Effector memory CD8-positive, alpha-beta T cell (primary cell): Measurements from ENCODE around the gene RXFP4.
"Not testable (repeated sequence)": the region's sequence is repeated elsewhere in the genome, so short reads cannot be mapped to it uniquely, and the experiment has no call there.

Experiments
- ATAC-seq: fragments of 150-1000 bp; cut with Tn5 transposase; replicated peaks from 2 replicates; pipeline ENCODE4 v1.10.0; 2021; ENCODE audit warnings: mild to moderate bottlenecking, moderate library complexity
- DNase-seq, 3 experiments: peaks; one replicate each; pipeline ENCODE4 v3.0.0; 2021
- H3K27ac Mint-ChIP-seq, 2 donors: one replicate each; pipeline ENCODE4 v1.8.0; 2022; ENCODE audit warnings: mild to moderate bottlenecking in 2 of 2, mixed read lengths in 2 of 2, moderate library complexity in 2 of 2
- H3K27me3 Mint-ChIP-seq, 2 donors: one replicate each; pipeline ENCODE4 v1.8.0; 2022; ENCODE audit warnings: mixed read lengths in 2 of 2
- H3K36me3 Mint-ChIP-seq: one replicate; pipeline ENCODE4 v1.8.0; 2022; ENCODE audit warnings: mild to moderate bottlenecking, moderate library complexity, mixed read lengths; ENCODE audit not compliant: insufficient read depth
- H3K4me1 Mint-ChIP-seq, 2 donors: one replicate each; pipeline ENCODE4 v1.8.0; 2022; ENCODE audit warnings: low read depth in 2 of 2, mixed read lengths in 2 of 2
- H3K4me3 Mint-ChIP-seq, 2 donors: one replicate each; pipeline ENCODE4 v1.8.0; 2022; ENCODE audit warnings: mild to moderate bottlenecking in 2 of 2, mixed read lengths in 2 of 2, moderate library complexity in 2 of 2
- H3K9me3 Mint-ChIP-seq, 2 donors: one replicate each; pipeline ENCODE4 v1.8.0; 2022; ENCODE audit warnings: mixed read lengths in 2 of 2
- total RNA-seq, 9 experiments: gene quantifications; one replicate each; lab custom pipeline; 2026; lab: John Stamatoyannopoulos, UW

RXFP4 gene, protein sequence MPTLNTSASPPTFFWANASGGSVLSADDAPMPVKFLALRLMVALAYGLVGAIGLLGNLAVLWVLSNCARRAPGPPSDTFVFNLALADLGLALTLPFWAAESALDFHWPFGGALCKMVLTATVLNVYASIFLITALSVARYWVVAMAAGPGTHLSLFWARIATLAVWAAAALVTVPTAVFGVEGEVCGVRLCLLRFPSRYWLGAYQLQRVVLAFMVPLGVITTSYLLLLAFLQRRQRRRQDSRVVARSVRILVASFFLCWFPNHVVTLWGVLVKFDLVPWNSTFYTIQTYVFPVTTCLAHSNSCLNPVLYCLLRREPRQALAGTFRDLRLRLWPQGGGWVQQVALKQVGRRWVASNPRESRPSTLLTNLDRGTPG
- 0 to 0.12 (median 0) reads per million in 9 experiments for total RNA-seq

DNA sequence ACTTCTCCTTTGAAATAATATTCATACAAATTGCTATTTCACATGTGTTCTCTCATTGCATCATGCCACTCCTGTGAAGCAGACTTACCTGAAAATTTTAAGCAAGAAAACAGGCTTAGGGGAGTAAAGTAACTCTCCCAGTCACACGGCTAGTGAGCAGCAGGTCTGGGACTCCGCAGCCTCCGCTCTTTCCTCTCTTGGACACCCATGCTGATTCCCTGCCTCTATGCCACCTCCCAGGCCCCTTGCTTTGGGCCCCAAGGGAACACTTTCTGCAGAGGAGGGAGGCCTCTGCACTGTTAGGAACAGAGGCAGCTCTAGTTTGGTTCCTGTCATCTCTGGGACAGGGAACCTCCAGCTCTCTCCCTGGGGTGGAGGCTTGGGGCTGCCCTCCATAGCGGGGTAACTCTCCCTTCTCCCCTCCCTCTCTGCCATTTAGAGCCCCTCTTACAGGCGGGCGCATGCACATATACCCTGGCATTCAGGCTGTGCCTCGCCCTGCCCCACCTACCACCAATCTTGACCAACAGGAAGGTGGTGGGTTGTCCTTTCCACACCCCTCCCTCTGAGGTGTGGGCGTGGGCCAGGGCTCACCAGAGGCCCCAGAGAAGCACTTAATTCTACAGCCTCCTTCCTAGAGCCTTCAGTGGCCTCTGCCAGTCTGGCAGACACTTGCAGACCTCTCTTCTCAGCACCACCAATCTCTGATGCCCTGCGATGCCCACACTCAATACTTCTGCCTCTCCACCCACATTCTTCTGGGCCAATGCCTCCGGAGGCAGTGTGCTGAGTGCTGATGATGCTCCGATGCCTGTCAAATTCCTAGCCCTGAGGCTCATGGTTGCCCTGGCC lies at the start of gene RXFP4:
TSS of gene RXFP4 (plus strand) at position 646 of the 852 bp plus-strand sequence. CDS start at position 718, 72 bp downstream.
- Mint-ChIP-seq H3K4me3 (no peak within 1 kb of the TSS), H3K27me3 (no peaks in the 10 kb centered on the region), H3K27ac (peak within 1 kb of the TSS; percentile 61 to 85), H3K9me3 (no peaks in the 10 kb centered on the region), H3K4me1 (peaks cover 27 to 31% of the 10 kb centered on the region in 2 donors), H3K36me3 (peaks cover 9% of the 10 kb centered on the region)
- DNase-seq (no peak), ATAC-seq (no peak)

- Mint-ChIP-seq H3K4me3 (no peak overlapping the region), H3K27ac (no peak overlapping the region), H3K4me1 (peaks cover 6 to 9% of the 10 kb centered on the region in 2 donors), H3K36me3 (peaks cover 24% of the 10 kb centered on the region), H3K27me3 (no peaks in the 10 kb centered on the region), H3K9me3 (no peaks in the 10 kb centered on the region)
- no peak for ATAC-seq
- no peak for DNase-seq
Observed at GRCh38 chr1:155892796-155893195, 48.6 kb upstream of the RXFP4 start.

DNA sequence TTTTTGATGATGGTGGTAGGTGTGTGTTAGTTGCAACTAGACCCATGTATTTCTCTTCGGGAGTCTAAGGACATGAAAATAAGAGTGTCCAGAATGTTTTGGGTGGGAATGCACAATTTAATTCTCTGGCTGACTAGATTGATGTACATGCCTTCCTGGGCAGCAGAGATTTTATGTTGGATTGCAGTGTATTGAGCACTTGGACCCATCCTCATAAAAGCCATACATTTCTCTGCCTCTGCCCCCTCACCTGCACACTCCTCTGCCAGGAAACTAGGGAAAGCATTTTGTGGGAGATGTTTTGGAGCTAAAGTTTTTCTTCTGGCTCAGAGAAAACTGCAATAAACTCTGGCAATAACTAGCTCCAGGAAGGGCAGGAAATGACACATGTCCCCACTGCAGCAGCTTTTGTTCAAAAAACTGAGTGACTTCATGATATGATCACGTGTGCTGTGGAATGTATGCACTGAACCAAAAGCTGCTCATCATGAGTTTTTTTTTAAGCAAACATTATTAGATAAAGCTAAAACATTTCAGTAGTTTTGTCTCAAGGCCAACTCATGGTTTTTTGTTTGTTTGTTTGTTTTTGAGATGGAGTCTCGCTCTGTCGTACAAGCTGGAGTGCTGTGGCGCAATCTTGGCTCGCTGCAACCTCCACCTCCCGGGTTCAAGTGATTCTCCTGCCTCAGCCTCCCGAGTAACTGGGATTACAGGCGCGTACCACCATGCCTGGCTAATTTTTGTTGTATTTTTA lies 47.9 kb upstream of the RXFP4 start:
- DNase-seq (peak in 1 of 3 experiments; percentile 14), ATAC-seq (peak; percentile 93)
- no peaks in the 10 kb centered on the region for H3K27me3 Mint-ChIP-seq
- no peak overlapping the region for H3K4me3 Mint-ChIP-seq
- peaks cover 26% of the 10 kb centered on the region for H3K36me3 Mint-ChIP-seq
- peaks cover 6 to 9% of the 10 kb centered on the region in 2 donors for H3K4me1 Mint-ChIP-seq
- H3K9me3 Mint-ChIP-seq = no peaks in the 10 kb centered on the region
- H3K27ac Mint-ChIP-seq = no peak overlapping the region

DNA sequence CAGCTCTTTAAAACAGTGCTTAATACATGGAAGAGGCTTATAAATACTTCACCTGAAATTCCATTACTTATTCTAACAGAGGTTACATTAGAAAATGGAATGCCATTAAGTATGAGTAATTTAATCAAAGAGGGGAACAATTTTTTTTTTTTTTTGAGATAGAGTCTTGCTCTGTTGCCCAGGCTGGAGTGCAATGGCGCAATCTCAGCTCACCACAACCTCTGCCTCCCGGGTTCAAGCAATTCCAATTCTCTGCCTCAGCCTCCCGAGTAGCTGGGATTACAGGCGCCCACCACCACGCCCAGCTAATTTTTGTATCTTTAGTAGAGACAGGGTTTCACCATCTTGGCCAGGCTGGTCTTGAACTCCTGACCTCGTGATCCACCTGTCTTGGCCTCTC lies 45.8 kb upstream of the RXFP4 start:
- not testable (repeated sequence) for H3K27ac Mint-ChIP-seq, H3K27me3 Mint-ChIP-seq, DNase-seq, ATAC-seq, H3K4me3 Mint-ChIP-seq, H3K9me3 Mint-ChIP-seq
- Mint-ChIP-seq H3K36me3 (peaks cover 44% of the 10 kb centered on the region), H3K4me1 (peaks cover 9 to 17% of the 10 kb centered on the region in 2 donors)

GRCh38 chr1:155896476-155896875 lies 45.0 kb upstream of the RXFP4 start:
- H3K27ac Mint-ChIP-seq, ATAC-seq, H3K9me3 Mint-ChIP-seq, DNase-seq, H3K27me3 Mint-ChIP-seq, H3K4me3 Mint-ChIP-seq: not testable (repeated sequence)
- H3K36me3 Mint-ChIP-seq = peaks cover 53% of the 10 kb centered on the region
- H3K4me1 Mint-ChIP-seq = peaks cover 9 to 17% of the 10 kb centered on the region in 2 donors

DNA sequence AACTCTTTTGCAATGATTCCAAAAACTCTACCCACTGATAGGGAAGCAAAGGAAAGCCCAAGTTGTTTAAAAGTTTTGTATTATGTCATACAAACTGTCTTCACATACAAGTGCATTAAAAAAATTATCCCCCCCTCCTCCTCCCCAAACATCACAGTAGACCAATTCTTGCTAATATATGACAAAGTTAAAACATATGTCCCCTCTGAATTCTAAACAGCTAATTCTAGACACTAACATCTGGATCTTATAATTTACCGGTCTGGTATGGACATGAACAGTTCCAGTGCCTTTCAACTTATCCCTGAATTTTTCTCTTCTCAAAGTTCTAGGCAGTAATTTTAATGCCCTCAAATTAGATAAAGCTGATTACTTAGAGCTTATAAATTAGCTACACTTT lies 43.7 kb upstream of the RXFP4 start:
- peak overlapping the region in 1 of 2 donors; percentile 46 for H3K27ac Mint-ChIP-seq
- no peaks in the 10 kb centered on the region for H3K27me3 Mint-ChIP-seq
- H3K4me3 Mint-ChIP-seq = no peak overlapping the region
- H3K9me3 Mint-ChIP-seq = no peaks in the 10 kb centered on the region
- H3K4me1 Mint-ChIP-seq = peaks cover 9 to 17% of the 10 kb centered on the region in 2 donors
- DNase-seq (no peak), ATAC-seq (no peak)
- H3K36me3 Mint-ChIP-seq = peaks cover 66% of the 10 kb centered on the region

DNA sequence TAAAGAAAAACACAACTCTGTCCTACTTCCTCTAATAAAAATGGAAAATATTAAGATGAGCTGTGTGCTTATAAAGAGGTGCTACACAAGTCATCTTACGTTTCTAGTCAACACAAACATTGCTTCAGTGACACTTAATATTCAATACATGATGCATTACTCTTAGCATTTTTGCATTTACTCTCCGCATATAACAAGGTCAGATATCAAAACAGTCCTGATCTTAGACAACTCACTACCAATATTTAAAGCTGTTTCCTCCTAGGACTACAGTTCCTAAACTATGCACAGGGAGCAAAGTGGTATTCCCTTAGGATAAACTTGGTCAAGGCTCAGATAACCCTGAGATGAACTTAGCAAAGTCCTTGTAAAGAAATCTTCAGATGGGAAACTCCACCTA lies 42.5 kb upstream of the RXFP4 start:
- peaks cover 3 to 8% of the 10 kb centered on the region in 2 donors for H3K4me1 Mint-ChIP-seq
- H3K27me3 Mint-ChIP-seq = no peaks in the 10 kb centered on the region
- H3K9me3 Mint-ChIP-seq = no peaks in the 10 kb centered on the region
- H3K27ac Mint-ChIP-seq = peak overlapping the region in 1 of 2 donors; percentile 25
- ATAC-seq (no peak), DNase-seq (no peak)
- H3K36me3 Mint-ChIP-seq = peaks cover 77% of the 10 kb centered on the region
- no peak overlapping the region for H3K4me3 Mint-ChIP-seq

DNA sequence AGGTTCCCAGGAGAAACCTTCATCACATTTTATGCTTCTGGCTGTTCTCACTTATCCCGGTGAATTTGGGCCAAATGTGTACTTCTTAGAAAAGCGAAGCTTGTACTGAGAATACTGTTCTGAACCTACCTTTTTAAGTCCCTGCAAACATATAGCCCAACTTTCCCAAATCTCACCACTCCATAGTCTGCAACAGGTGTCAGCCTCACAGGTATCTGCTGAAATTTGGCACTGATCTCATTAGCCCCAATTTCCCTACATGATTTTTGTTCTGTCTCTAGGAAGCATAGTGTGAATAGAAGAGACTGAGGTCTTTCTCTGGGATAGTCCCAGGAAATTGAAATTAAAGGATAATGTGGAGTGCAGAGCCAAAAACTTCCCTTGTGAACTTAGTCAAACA lies 41.8 kb upstream of the RXFP4 start:
- H3K4me1 Mint-ChIP-seq = peaks cover 3 to 12% of the 10 kb centered on the region in 2 donors
- peak overlapping the region in 1 of 2 donors; percentile 25 for H3K27ac Mint-ChIP-seq
- no peaks in the 10 kb centered on the region for H3K9me3 Mint-ChIP-seq
- ATAC-seq (no peak), DNase-seq (no peak)
- peaks cover 85% of the 10 kb centered on the region for H3K36me3 Mint-ChIP-seq
- no peak overlapping the region for H3K4me3 Mint-ChIP-seq
- no peaks in the 10 kb centered on the region for H3K27me3 Mint-ChIP-seq

GRCh38 chr1:155900161-155900560 lies 41.3 kb upstream of the RXFP4 start:
- H3K4me1 Mint-ChIP-seq = peaks cover 3 to 12% of the 10 kb centered on the region in 2 donors
- no peaks in the 10 kb centered on the region for H3K27me3 Mint-ChIP-seq
- peaks cover 90% of the 10 kb centered on the region for H3K36me3 Mint-ChIP-seq
- H3K9me3 Mint-ChIP-seq = no peaks in the 10 kb centered on the region
- ATAC-seq = no peak
- H3K4me3 Mint-ChIP-seq = no peak overlapping the region
- peak overlapping the region in 1 of 2 donors; percentile 4 for H3K27ac Mint-ChIP-seq
- no peak for DNase-seq

DNA sequence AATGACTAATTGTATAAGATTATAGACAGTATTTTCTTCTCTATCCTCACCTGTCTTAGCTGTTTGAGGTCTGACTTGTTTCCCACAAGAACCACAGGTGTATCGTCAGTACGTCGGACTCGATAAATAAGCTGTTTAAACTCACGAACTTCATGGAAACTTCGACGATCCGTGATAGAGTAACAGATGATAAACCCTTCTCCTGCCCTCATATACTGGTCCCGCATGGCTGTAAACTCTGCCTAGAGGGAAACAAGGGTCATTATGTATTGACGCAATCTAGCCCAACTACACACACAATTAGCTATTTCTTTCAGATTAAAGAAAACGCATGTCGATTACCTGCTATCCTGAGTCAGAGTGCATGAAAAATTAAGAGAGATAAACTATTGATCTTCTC lies 37.2 kb upstream of the RXFP4 start:
- no peak for ATAC-seq
- Mint-ChIP-seq H3K27me3 (no peaks in the 10 kb centered on the region), H3K4me1 (peaks cover 0 to 6% of the 10 kb centered on the region in 2 donors), H3K36me3 (peaks cover 97% of the 10 kb centered on the region), H3K27ac (no peak overlapping the region), H3K9me3 (no peaks in the 10 kb centered on the region), H3K4me3 (no peak overlapping the region)
- DNase-seq = no peak

DNA sequence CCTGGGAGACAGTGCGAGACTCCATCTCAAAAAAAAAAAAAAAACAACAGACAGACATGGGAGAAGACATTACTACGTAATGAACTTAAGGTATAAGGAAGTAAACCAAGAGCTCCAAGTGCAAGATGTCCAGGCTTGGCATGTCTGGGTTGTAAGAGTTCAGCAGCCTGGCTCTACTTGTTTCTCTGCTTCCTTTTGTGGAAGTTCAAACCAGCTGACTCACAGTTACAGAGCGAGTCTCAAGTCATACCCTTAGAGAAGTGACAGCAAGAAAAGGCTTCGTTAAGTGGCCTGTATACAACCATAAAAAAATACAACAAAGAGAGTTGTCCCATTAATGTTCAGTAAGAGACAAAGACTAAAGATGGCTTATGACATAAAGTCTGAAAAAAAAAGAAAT lies 31.5 kb upstream of the RXFP4 start:
- H3K36me3 Mint-ChIP-seq = peaks cover 90% of the 10 kb centered on the region
- H3K27me3 Mint-ChIP-seq = no peaks in the 10 kb centered on the region
- H3K4me1 Mint-ChIP-seq = peaks cover 12 to 15% of the 10 kb centered on the region in 2 donors
- no peak for ATAC-seq
- peak overlapping the region; percentile 89 to 96 for H3K4me3 Mint-ChIP-seq
- H3K27ac Mint-ChIP-seq = peak overlapping the region; percentile 67 to 98
- H3K9me3 Mint-ChIP-seq = no peaks in the 10 kb centered on the region
- DNase-seq = no peak

DNA sequence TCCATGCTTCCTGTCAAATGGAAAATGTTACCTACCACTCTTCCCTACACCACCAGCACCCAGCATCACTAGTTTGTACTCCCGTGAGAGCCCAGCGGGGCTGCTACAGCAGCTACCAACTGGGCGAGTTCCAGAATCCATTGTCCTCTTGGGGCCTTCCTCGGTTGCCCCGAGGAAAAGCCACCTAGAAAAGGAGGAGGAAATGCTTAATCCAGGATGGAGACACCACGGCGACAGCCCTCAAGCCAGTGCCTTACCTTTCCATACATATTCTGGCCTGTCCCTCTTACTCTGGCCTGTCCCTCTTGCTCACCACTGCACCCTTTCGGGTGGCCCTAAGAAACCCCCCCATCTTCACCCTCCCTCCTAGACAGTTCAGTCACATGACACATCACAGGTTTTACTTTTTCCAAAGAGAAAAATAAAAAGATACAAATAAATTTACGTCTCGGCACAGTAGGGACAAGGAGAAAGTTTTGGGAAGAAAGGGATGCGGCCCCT lies 30.8 kb upstream of the RXFP4 start:
- DNase-seq (peak in 1 of 3 experiments; percentile 12), ATAC-seq (peak; percentile 47)
- Mint-ChIP-seq H3K4me1 (peaks cover 12 to 15% of the 10 kb centered on the region in 2 donors), H3K4me3 (peak overlapping the region; percentile 89 to 96), H3K9me3 (no peaks in the 10 kb centered on the region), H3K27me3 (no peaks in the 10 kb centered on the region), H3K36me3 (peaks cover 92% of the 10 kb centered on the region), H3K27ac (peak overlapping the region; percentile 96 to 98)
